Caco-2 (cell line): ENCODE measurements around the gene ADGRE1. TPM values are rescaled to one million over a fixed set of nuclear protein-coding genes. Genes with fewer than 3 reads are reported as not detected.
"Not testable (repeated sequence)": the region's sequence is repeated elsewhere in the genome, so short reads cannot be mapped to it uniquely, and the experiment has no call there.

ENCODE experiments used
- BruUV-seq: library from RNA; stranded (reverse); fragments of 400-500 nt; replicated peaks from 2 replicates; lab custom pipeline; 2021; lab: Mats Ljungman, UMichigan
- CTCF ChIA-PET: fragments of 300-600 bp; sonication (Branson Sonifier 250); formaldehyde crosslinking; loops from one replicate; lab custom pipeline; 2022; ENCODE audit warnings: antibody characterized with exemption; lab: Charles Lee
- POLR2A ChIA-PET: fragments of 300-600 bp; sonication (Branson Sonifier 250); formaldehyde crosslinking; loops from one replicate; lab custom pipeline; 2022; ENCODE audit warnings: antibody characterized with exemption; lab: Charles Lee
- DNase-seq, 2 experiments: peaks; one replicate each; pipeline versions ENCODE4 v3.0.0 to v3.0.0-alpha.2; 2020 to 2022
- H3K27me3 ChIP-seq: replicated peaks from 2 replicates; pipeline ENCODE4 v1.6.0; 2011; ENCODE audit warnings: low read length; ENCODE audit not compliant: control insufficient read depth, insufficient read depth
- H3K36me3 ChIP-seq: 2 replicates; pipeline ENCODE4 v1.5.1; 2011; ENCODE audit warnings: low read length; ENCODE audit not compliant: control insufficient read depth, insufficient read depth
- H3K4me1 ChIP-seq: fragments of 250-450 bp; sonication (Bioruptor Pico); 2 replicates; pipeline ENCODE4 v1.5.1; 2020; ENCODE audit warnings: mild to moderate bottlenecking
- H3K4me3 ChIP-seq: 2 replicates; pipeline ENCODE4 v1.5.1; 2011; ENCODE audit warnings: low read depth, mild to moderate bottlenecking, control low read depth, low read length
- H3K9me3 ChIP-seq: fragments of 250-450 bp; sonication (Bioruptor Pico); 2 replicates; pipeline ENCODE4 v1.5.1; 2020; ENCODE audit warnings: mild to moderate bottlenecking, moderate library complexity
- H3K27ac Mint-ChIP-seq: one replicate; pipeline ENCODE4 v1.8.0; 2022; ENCODE audit warnings: mixed read lengths; ENCODE audit not compliant: unreplicated experiment
- H3K27me3 Mint-ChIP-seq: one replicate; pipeline ENCODE4 v1.8.0; 2022; ENCODE audit warnings: mixed read lengths; ENCODE audit not compliant: insufficient read depth, unreplicated experiment
- H3K36me3 Mint-ChIP-seq: one replicate; pipeline ENCODE4 v1.8.0; 2022; ENCODE audit warnings: mild to moderate bottlenecking, mixed read lengths; ENCODE audit not compliant: insufficient read depth, unreplicated experiment
- H3K4me1 Mint-ChIP-seq: one replicate; pipeline ENCODE4 v1.8.0; 2022; ENCODE audit warnings: low read depth, mixed read lengths; ENCODE audit not compliant: unreplicated experiment
- H3K4me3 Mint-ChIP-seq: one replicate; pipeline ENCODE4 v1.8.0; 2022; ENCODE audit warnings: mild to moderate bottlenecking, moderate library complexity, mixed read lengths; ENCODE audit not compliant: unreplicated experiment
- H3K9me3 Mint-ChIP-seq: one replicate; pipeline ENCODE4 v1.8.0; 2022; ENCODE audit warnings: mixed read lengths; ENCODE audit not compliant: unreplicated experiment
- intact Hi-C: fragments of 100-400 bp; cut with micrococcal nuclease; formaldehyde crosslinking; loops from one replicate; pipeline ENCODE4 v1.10.0; 2022; ENCODE audit not compliant: unreplicated experiment
- total RNA-seq: library from RNA; stranded (reverse); gene quantifications from 2 replicates; pipeline ENCODE4 v1.2.3, GENCODE V29; 2022
- TF ChIP-seq, protein P1 (sequence below), 2 experiments: fragments of 200-600 bp in 1 of 2; IDR thresholded peaks; 1 replicate in 1 of 2; 2 replicates in 1 of 2; pipeline versions ENCODE4 v1.5.1 to v1.8.0; 2011 to 2022; ENCODE audit warnings: antibody characterized with exemption in 1 of 2, control low read depth in 1 of 2, inconsistent platforms in 1 of 2, low read depth in 1 of 2, low read length in 1 of 2, mild to moderate bottlenecking in 1 of 2, moderate library complexity in 1 of 2; ENCODE audit not compliant: insufficient read depth in 1 of 2, severe bottlenecking in 1 of 2, unreplicated experiment in 1 of 2

The ADGRE1 gene
- total RNA-seq, 1 experiment from 2014 or later: not detected

GRCh38 chr19:6865849-6866248 is 21.5 kb upstream of the ADGRE1 start:
- Histone ChIP-seq H3K36me3 (no peaks in the 10 kb centered on the region), H3K4me1 (no peaks in the 10 kb centered on the region), H3K9me3 (no peaks in the 10 kb centered on the region), H3K27me3 (no peaks in the 10 kb centered on the region), H3K4me3 (no peak overlapping the region)
- BruUV-seq: no TSS peak
- ChIA-PET POLR2A (no interaction called here), CTCF (no interaction called here)
- DNase-seq: no peak
- Mint-ChIP-seq H3K4me1 (peaks cover 6% of the 10 kb centered on the region), H3K27ac (no peak overlapping the region), H3K4me3 (no peak overlapping the region), H3K9me3 (no peaks in the 10 kb centered on the region), H3K27me3 (peaks cover 5% of the 10 kb centered on the region), H3K36me3 (no peaks in the 10 kb centered on the region)
- intact Hi-C loops: no loop called here
- TF ChIP-seq, protein P1, sequence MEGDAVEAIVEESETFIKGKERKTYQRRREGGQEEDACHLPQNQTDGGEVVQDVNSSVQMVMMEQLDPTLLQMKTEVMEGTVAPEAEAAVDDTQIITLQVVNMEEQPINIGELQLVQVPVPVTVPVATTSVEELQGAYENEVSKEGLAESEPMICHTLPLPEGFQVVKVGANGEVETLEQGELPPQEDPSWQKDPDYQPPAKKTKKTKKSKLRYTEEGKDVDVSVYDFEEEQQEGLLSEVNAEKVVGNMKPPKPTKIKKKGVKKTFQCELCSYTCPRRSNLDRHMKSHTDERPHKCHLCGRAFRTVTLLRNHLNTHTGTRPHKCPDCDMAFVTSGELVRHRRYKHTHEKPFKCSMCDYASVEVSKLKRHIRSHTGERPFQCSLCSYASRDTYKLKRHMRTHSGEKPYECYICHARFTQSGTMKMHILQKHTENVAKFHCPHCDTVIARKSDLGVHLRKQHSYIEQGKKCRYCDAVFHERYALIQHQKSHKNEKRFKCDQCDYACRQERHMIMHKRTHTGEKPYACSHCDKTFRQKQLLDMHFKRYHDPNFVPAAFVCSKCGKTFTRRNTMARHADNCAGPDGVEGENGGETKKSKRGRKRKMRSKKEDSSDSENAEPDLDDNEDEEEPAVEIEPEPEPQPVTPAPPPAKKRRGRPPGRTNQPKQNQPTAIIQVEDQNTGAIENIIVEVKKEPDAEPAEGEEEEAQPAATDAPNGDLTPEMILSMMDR (IDR thresholded peaks at IDR 0.05; ENCODE audit: insufficient read depth in 1 of 2, low read depth in 1 of 2, low read length in 1 of 2, severe bottlenecking in 1 of 2, unreplicated experiment in 1 of 2): no peak

DNA sequence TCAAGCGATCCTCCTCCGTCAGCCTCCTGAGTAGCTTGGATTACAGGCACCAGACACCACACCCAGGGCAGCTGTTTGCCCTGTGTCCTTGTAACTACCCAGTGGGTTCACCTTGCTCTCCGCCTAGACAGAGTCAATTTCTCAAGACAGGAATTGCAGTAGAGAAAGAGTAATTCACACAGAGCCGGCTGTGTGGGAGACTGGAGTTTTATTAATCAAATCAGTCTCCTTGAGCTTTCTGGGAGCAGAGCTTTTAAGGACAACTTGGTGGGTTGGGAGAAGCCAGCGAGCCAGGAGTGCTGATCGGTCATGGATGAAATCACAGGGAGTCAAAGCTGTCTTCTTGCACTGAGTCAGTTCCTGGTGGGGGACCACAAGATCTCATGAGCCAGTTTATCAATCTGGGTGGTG is 20.6 kb upstream of the ADGRE1 start:
- H3K4me1 ChIP-seq: no peaks in the 10 kb centered on the region
- no TSS peak for BruUV-seq
- no peak overlapping the region for H3K4me3 ChIP-seq
- H3K27ac Mint-ChIP-seq: no peak overlapping the region
- no peaks in the 10 kb centered on the region for H3K9me3 ChIP-seq
- ChIA-PET CTCF (no interaction called here), POLR2A (no interaction called here)
- no peaks in the 10 kb centered on the region for H3K27me3 ChIP-seq
- no peaks in the 10 kb centered on the region for H3K36me3 ChIP-seq
- TF ChIP-seq, protein P1 (IDR thresholded peaks at IDR 0.05; ENCODE audit: insufficient read depth in 1 of 2, low read depth in 1 of 2, low read length in 1 of 2, severe bottlenecking in 1 of 2, unreplicated experiment in 1 of 2): no peak
- intact Hi-C loops: no loop called here
- no peaks in the 10 kb centered on the region for H3K9me3 Mint-ChIP-seq
- peaks cover 5% of the 10 kb centered on the region for H3K27me3 Mint-ChIP-seq
- no peaks in the 10 kb centered on the region for H3K36me3 Mint-ChIP-seq
- H3K4me3 Mint-ChIP-seq: no peak overlapping the region
- no peak for DNase-seq
- H3K4me1 Mint-ChIP-seq: peaks cover 6% of the 10 kb centered on the region

- H3K27me3 Mint-ChIP-seq: peaks cover 5% of the 10 kb centered on the region
- TF ChIP-seq, protein P1 (IDR thresholded peaks at IDR 0.05; ENCODE audit: insufficient read depth in 1 of 2, low read depth in 1 of 2, low read length in 1 of 2, severe bottlenecking in 1 of 2, unreplicated experiment in 1 of 2): no peak
These were observed 19.0 kb upstream of the ADGRE1 start for GRCh38 chr19:6868351-6868750.

GRCh38 chr19:6869151-6869882 is 18.1 kb upstream of the ADGRE1 start:
- CTCF ChIA-PET, H3K36me3 ChIP-seq, H3K27me3 ChIP-seq, H3K4me1 ChIP-seq, H3K9me3 Mint-ChIP-seq, intact Hi-C loops, H3K27me3 Mint-ChIP-seq, H3K36me3 Mint-ChIP-seq, H3K4me3 Mint-ChIP-seq, POLR2A ChIA-PET, BruUV-seq, H3K4me1 Mint-ChIP-seq, DNase-seq, H3K9me3 ChIP-seq, H3K27ac Mint-ChIP-seq, H3K4me3 ChIP-seq: not testable (repeated sequence)

More at GRCh38 chr19:6868351-6868750, 19.0 kb upstream of the ADGRE1 start:
- H3K27me3 ChIP-seq: no peaks in the 10 kb centered on the region
- ChIA-PET POLR2A (no interaction called here), CTCF (no interaction called here)
- Mint-ChIP-seq H3K4me1 (no peaks in the 10 kb centered on the region), H3K36me3 (no peaks in the 10 kb centered on the region), H3K4me3 (no peak overlapping the region), H3K9me3 (peaks cover 5% of the 10 kb centered on the region), H3K27ac (no peak overlapping the region)
- intact Hi-C loops: no loop called here
- no peaks in the 10 kb centered on the region for H3K4me1 ChIP-seq
- H3K4me3 ChIP-seq: no peak overlapping the region
- no peaks in the 10 kb centered on the region for H3K36me3 ChIP-seq
- DNase-seq: no peak
- BruUV-seq: no TSS peak
- no peaks in the 10 kb centered on the region for H3K9me3 ChIP-seq
